Calu3 (cell line): Measurements from ENCODE around the gene HBG1. TPM values are rescaled to one million over a fixed set of nuclear protein-coding genes. Genes with fewer than 3 reads are reported as not detected.

Source experiments
- BruUV-seq: library from RNA; stranded (reverse); fragments of 400-500 nt; replicated peaks from 2 replicates; lab custom pipeline; 2021; lab: Mats Ljungman, UMichigan
- CTCF ChIA-PET: fragments of 300-600 bp; sonication (Branson Sonifier 250); formaldehyde crosslinking; loops from one replicate; lab custom pipeline; 2022; ENCODE audit warnings: antibody characterized with exemption; lab: Charles Lee
- DNase-seq: peaks from one replicate; pipeline ENCODE4 v3.0.0; 2022
- H3K27ac Mint-ChIP-seq: one replicate; pipeline ENCODE4 v1.8.0; 2022; ENCODE audit warnings: mixed read lengths; ENCODE audit not compliant: unreplicated experiment
- H3K27me3 Mint-ChIP-seq: one replicate; pipeline ENCODE4 v1.8.0; 2022; ENCODE audit warnings: mixed read lengths; ENCODE audit not compliant: unreplicated experiment
- H3K36me3 Mint-ChIP-seq: one replicate; pipeline ENCODE4 v1.8.0; 2022; ENCODE audit warnings: mild to moderate bottlenecking, moderate library complexity, mixed read lengths; ENCODE audit not compliant: insufficient read depth, unreplicated experiment
- H3K4me1 Mint-ChIP-seq: one replicate; pipeline ENCODE4 v1.8.0; 2022; ENCODE audit warnings: mild to moderate bottlenecking, low read depth, mixed read lengths; ENCODE audit not compliant: unreplicated experiment
- H3K4me3 Mint-ChIP-seq: one replicate; pipeline ENCODE4 v1.8.0; 2022; ENCODE audit warnings: mild to moderate bottlenecking, low read depth, moderate library complexity, mixed read lengths; ENCODE audit not compliant: unreplicated experiment
- H3K9me3 Mint-ChIP-seq: one replicate; pipeline ENCODE4 v1.8.0; 2022; ENCODE audit warnings: low read depth, mixed read lengths; ENCODE audit not compliant: unreplicated experiment
- intact Hi-C: fragments of 100-400 bp; cut with micrococcal nuclease; formaldehyde crosslinking; loops from one replicate; pipeline ENCODE4 v1.10.0; 2022; ENCODE audit not compliant: unreplicated experiment
- total RNA-seq: library from RNA; stranded (reverse); gene quantifications from 2 replicates; pipeline ENCODE4 v1.2.3, GENCODE V29; 2022
- TF ChIP-seq, protein P1 (sequence below): fragments of 200-600 bp; IDR thresholded peaks from one replicate; pipeline ENCODE4 v1.8.0; 2022; ENCODE audit warnings: antibody characterized with exemption; ENCODE audit not compliant: unreplicated experiment

HBG1 gene
- total RNA-seq, 1 experiment from 2014 or later: not detected

DNA sequence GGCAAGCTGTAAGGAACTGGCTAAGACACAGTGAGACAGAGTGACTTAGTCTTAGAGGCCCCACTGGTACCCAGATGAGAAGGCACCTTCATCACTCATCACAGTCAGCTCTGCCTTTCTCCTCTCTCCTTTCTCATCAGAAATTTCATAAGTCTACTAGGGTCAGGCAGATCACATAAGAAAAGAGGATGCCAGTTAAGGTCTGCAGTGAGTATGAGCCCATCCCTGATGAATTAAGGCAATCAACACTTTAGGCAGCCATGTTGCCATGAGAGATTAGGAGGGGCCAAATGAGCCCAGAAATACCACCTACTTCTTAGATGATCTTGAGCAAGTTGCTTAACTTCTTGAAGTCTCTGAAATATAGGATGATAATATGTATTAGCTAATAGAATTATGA, 31.9 kb upstream of the HBG1 start:
- BruUV-seq: no TSS peak
- TF ChIP-seq, protein P1, sequence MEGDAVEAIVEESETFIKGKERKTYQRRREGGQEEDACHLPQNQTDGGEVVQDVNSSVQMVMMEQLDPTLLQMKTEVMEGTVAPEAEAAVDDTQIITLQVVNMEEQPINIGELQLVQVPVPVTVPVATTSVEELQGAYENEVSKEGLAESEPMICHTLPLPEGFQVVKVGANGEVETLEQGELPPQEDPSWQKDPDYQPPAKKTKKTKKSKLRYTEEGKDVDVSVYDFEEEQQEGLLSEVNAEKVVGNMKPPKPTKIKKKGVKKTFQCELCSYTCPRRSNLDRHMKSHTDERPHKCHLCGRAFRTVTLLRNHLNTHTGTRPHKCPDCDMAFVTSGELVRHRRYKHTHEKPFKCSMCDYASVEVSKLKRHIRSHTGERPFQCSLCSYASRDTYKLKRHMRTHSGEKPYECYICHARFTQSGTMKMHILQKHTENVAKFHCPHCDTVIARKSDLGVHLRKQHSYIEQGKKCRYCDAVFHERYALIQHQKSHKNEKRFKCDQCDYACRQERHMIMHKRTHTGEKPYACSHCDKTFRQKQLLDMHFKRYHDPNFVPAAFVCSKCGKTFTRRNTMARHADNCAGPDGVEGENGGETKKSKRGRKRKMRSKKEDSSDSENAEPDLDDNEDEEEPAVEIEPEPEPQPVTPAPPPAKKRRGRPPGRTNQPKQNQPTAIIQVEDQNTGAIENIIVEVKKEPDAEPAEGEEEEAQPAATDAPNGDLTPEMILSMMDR: no peak
- intact Hi-C loops: no loop called here
- CTCF ChIA-PET: no interaction called here
- H3K36me3 Mint-ChIP-seq: no peaks in the 10 kb centered on the region
- DNase-seq: no peak
- H3K27me3 Mint-ChIP-seq: no peaks in the 10 kb centered on the region
- no peak overlapping the region for H3K4me3 Mint-ChIP-seq
- peaks cover 8% of the 10 kb centered on the region for H3K4me1 Mint-ChIP-seq
- H3K9me3 Mint-ChIP-seq: no peaks in the 10 kb centered on the region
- no peak overlapping the region for H3K27ac Mint-ChIP-seq

DNA sequence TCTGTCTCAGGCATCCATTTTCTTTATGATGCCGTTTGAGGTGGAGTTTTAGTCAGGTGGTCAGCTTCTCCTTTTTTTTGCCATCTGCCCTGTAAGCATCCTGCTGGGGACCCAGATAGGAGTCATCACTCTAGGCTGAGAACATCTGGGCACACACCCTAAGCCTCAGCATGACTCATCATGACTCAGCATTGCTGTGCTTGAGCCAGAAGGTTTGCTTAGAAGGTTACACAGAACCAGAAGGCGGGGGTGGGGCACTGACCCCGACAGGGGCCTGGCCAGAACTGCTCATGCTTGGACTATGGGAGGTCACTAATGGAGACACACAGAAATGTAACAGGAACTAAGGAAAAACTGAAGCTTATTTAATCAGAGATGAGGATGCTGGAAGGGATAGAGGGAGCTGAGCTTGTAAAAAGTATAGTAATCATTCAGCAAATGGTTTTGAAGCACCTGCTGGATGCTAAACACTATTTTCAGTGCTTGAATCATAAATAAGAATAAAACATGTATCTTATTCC, 31.0 kb upstream of the HBG1 start:
- Mint-ChIP-seq H3K27me3 (no peaks in the 10 kb centered on the region), H3K9me3 (no peaks in the 10 kb centered on the region), H3K27ac (no peak overlapping the region), H3K4me1 (peaks cover 8% of the 10 kb centered on the region), H3K4me3 (no peak overlapping the region), H3K36me3 (no peaks in the 10 kb centered on the region)
- intact Hi-C loops: no loop called here
- no TSS peak for BruUV-seq
- TF ChIP-seq, protein P1: no peak
- peak; percentile 40 for DNase-seq
- CTCF ChIA-PET: no interaction called here

DNA sequence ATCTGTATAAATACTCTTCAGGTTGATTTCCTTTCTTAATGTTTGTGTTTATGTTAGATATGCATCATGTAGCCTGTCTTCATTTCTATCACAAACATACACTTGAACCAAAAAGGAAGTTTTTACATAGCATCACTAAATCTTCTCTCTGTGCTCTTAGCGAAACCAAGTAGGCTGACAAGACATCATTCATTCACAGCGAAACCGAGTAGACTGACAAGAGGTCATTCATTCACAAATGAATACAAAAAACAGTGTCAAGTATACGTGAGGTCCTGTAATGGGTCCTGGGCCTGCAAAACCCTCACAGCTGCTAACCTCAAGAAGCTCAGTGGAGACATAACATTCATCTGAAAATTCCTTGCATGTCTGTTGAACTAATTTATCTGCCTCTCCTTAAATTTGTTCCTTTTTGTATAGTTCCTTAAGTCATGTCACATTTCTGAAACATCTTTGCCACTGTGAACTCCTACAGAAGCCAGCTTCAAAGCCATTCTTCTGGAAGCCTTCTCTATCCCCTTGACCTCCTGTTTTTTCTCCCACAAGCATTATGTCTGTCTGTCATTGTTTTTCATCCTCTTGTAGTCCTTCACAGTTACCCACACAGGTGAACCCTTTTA, 29.9 kb upstream of the HBG1 start:
- CTCF ChIA-PET: interaction anchor here (0.7 kb wide), 1 partner anchor 607 kb away, joined by 4 read pairs; no protein-coding TSS in a partner anchor
- H3K36me3 Mint-ChIP-seq: no peaks in the 10 kb centered on the region
- H3K27me3 Mint-ChIP-seq: no peaks in the 10 kb centered on the region
- H3K4me1 Mint-ChIP-seq: peaks cover 8% of the 10 kb centered on the region
- H3K27ac Mint-ChIP-seq: no peak overlapping the region
- intact Hi-C loops: no loop called here
- TF ChIP-seq, protein P1: no peak
- no TSS peak for BruUV-seq
- DNase-seq: no peak
- H3K9me3 Mint-ChIP-seq: no peaks in the 10 kb centered on the region
- no peak overlapping the region for H3K4me3 Mint-ChIP-seq

DNA sequence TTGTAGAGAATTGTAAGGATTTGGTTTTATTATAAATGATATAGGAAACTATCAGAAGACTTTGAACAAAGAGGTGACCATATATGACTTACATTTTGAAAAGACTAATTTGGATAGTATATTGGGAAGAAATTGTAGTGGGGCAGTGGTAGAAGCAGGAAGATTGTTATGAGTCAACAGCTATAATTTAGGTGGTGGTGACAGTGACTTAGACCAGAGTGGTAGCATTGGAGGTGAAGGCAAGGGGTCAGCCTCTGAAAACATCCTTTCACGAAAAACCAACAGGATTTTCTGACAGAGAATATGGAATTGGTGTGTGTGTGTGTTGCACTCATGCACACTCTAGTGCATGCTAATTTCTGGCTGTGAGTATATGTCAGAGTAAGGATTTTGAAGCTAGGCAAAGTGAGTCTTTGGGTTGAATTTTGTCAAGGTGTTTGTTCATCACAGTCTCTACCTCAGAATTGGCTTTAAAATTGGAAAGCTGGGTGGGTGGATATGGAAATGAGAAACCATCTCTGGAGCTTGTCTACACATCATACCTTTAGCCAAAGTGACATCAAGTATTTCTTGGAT, 28.2 kb upstream of the HBG1 start:
- TF ChIP-seq, protein P1: no peak
- no peak for DNase-seq
- no peak overlapping the region for H3K27ac Mint-ChIP-seq
- CTCF ChIA-PET: no interaction called here
- no peaks in the 10 kb centered on the region for H3K36me3 Mint-ChIP-seq
- H3K4me3 Mint-ChIP-seq: no peak overlapping the region
- H3K27me3 Mint-ChIP-seq: no peaks in the 10 kb centered on the region
- intact Hi-C loops: no loop called here
- no TSS peak for BruUV-seq
- peaks cover 8% of the 10 kb centered on the region for H3K4me1 Mint-ChIP-seq
- H3K9me3 Mint-ChIP-seq: no peaks in the 10 kb centered on the region
